SH-SY5Y (cell line): Measurements from ENCODE around the gene PRKG2.

ENCODE experiments used
- GATA2 ChIP-seq: IDR thresholded peaks from 2 replicates; pipeline ENCODE4 v1.6.1; 2011; ENCODE audit warnings: mild to moderate bottlenecking, low read depth, low read length
- GATA3 ChIP-seq: IDR thresholded peaks from 2 replicates; pipeline ENCODE4 v1.6.1; 2011; ENCODE audit warnings: low read depth, mild to moderate bottlenecking, low read length, moderate library complexity

Gene PRKG2

DNA sequence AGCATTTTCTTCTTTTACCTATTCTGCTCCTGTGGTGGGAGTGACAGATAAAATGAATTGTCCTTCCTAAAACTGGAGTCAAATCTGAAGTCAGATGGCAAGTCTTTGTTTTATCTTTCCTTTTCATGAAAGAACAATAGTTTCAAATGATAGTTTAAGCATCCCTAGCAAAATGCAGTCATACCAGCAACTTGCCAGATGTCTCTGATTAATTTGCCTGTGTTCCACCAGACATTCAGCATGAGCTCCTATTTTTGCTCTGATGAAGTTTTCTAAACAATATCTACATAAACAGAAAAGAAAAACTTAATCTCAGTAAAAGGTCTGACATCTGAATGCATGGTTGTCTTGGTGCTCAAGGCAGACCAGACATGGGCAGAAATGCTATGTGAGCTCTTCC lies 15.2 kb downstream of the PRKG2 start:
- TF ChIP-seq GATA3 (no peak), GATA2 (no peak)

DNA sequence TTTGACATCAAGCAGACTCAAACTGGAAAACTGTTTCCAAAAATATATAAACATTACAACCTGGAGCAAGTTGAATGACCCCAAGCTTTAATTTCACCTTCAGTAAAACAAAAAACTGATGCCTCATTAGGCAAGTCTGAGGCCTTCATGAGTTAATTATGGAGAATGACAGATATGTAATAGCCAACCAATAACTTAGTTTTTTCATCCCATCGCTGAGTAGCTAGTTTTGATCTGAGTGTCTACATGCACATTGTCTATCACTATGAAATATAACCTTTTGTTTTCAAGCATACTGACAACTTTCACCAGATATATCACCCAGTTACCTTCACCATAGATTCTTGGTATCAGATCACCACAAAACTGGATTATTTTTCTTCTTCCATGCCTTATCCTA lies 16.4 kb downstream of the PRKG2 start:
- TF ChIP-seq GATA3: no peak
- TF ChIP-seq GATA2: no peak

DNA sequence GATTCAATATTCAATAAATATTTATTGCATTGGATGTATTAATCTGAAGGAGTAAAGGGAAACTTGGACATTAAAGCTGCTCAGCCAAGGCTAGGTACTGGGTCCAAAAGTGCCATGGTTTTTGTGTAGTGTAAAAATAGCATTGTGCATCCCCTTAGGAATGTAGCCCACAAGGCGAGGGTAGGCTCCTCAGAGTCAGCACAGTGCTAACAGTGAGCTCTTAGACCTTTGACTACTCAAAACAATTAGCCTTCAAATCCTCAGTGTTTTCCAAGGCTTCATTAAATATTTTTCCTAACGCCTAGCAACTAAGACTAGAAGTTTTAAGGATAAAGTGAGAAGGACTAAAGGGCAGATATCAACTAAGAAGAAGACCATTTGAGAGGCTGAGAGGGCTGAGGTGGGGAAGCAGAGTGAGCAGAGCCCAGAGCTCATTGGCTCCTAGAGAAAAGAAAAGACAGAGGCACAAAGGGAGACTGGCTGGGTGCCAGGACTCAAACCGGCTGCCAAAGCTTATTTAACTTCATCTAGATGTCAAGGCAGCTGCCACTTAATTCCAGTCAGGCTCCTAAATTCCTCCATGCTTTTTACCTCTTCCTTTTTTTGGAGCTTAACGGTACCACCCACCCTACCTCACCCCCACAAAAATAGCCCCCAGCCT lies 17.0 kb downstream of the PRKG2 start:
- no peak for TF ChIP-seq GATA3
- TF ChIP-seq GATA2: no peak

DNA sequence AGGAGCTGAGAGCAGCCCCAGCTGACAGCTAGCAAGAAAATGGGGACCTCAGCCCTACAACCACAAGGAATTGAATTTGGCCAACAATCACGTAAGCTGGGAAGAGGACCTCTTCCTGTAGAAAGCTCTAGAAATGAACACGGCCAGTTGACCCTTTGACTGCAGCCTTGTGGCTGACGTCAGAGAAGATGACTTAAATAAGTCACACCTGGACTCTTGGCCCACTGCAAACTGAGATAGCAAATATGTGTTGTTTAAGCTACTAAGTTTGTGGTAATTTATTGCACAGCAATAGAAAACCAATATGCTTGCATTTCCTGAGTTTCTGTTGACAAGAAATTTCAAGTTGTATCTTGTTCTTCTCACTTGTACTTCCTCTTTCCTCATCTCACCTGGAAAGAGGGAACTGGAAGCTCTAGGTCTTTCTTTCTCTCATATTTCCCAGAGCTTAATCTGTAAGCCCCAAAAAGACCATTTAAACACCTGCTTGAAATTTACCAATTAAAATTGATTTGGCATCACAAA lies 18.8 kb downstream of the PRKG2 start:
- no peak for TF ChIP-seq GATA2

DNA sequence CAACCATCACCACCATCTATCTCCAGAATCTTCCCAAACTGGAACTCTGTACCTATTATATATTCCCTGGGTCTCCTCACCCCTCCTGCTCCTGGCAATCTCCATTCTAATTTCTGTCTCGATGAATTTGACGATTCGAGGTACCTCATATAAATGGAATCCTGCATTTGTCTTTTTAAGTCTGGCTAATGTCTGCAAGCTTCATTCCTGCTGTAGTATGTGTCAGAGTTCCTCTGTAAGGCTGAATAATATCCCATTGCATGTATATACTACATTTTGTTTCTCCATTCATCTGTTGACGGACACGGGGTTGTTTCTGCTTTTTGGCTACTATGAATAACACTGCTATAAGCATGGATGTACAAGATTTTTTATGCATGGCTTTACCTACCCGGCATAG lies 19.5 kb downstream of the PRKG2 start:
- TF ChIP-seq GATA2 (no peak), GATA3 (no peak)

DNA sequence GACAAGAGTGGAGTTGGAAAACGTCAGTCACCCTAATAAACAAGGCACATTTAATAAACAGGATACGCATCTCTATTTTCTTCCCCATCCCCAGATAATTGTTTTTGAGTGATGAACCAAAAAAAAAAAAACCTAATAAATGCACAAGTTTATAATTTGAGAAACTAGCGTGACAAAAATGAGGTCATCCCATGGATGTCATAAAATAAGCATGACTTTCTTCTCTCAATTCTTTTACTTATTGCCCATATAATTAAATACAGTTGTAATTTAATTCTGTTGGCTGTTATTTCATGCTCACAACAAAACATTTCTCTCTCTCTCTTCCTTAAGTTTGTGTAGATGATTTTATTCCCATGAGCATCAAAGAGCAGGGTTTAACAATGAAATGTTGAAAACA lies 20.7 kb downstream of the PRKG2 start:
- TF ChIP-seq GATA2 (no peak), GATA3 (no peak)

DNA sequence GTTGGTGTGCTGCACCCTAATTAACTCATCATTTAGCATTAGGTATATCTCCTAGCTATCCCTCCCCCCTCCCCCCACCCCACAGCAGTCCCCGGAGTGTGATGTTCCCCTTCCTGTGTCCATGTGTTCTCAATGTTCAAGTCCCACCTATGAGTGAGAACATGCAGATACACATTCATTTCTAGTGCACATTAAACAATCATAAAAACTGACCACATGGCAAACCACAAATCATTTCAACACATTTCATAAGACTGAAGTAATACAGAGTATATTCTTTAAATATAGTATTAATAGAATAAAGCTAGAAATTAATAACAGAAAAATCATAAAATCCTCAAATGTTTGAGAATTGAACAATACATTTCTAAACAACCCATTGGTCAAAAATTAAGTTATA lies 34.1 kb downstream of the PRKG2 start:
- TF ChIP-seq GATA3: no peak
- TF ChIP-seq GATA2: no peak

DNA sequence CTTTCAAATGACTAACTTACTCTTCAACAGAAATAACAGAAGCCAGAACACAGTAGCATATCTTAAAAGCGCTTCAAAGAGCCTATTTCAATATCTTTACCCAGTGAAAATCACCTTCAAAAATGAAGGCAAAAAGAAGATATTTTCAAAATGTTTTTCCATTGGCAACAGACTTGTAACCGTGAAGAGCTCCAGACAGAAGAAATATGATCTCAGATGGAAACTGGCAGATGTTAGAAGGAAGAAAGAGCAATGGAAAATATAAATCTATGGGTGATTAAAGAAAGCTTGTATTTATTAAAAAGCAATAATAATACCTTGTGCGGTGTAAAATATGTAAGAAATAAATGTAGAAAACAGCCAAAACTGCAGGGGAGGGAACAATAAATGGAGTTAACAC lies 35.7 kb downstream of the PRKG2 start:
- TF ChIP-seq GATA3 (no peak), GATA2 (no peak)

DNA sequence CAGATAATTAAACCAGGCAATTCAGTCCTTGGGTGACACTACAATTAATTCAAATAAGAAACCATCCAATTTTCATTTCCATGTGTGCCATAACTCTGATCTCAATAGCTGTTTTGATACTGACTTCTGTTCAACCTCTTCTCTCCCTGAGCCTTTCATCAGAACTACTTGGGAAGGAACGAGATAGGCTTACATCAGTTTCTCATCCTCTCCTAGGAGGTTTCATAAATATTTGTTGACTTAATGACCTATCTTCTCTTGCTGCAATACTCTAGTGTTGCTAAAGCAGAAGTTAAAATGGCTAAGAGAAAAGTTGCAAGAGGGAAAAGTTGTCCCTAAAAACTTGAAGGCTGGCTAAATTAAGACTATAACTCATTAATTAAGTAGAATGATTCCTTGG lies 41.8 kb downstream of the PRKG2 start:
- TF ChIP-seq GATA2 (no peak), GATA3 (no peak)

DNA sequence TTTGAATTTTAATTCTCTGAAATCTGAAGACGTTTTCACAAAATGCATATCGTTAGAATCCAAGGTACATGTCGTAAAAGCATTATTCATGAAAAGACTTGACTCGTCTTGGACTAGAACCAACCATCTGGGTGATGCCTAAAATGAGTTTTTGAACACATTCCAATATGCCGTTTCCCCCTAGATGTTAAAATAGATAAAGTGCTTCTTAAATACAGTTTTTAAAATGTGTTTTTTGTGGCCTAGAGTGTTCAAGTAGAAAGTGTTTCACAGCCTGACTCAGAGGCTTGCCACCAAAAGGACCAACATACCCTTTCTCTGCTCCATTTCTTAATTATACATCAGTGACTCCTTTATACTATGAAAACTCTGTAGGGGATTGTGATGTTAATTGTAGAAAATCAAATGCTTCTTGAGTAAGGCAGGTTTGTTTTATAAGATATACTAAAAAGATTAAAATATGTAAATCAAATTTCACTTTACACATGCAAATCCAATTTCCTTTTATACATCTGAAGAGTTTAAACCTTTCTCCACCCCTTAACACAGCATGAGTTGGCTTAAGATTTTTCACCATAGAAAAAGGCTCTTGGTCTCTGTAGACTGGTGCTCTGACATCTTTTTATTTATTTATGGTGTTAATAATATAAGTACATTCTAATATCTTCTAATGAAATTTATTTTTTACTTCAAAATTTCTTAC lies 48.4 kb downstream of the PRKG2 start:
- no peak for TF ChIP-seq GATA3
- TF ChIP-seq GATA2: no peak

DNA sequence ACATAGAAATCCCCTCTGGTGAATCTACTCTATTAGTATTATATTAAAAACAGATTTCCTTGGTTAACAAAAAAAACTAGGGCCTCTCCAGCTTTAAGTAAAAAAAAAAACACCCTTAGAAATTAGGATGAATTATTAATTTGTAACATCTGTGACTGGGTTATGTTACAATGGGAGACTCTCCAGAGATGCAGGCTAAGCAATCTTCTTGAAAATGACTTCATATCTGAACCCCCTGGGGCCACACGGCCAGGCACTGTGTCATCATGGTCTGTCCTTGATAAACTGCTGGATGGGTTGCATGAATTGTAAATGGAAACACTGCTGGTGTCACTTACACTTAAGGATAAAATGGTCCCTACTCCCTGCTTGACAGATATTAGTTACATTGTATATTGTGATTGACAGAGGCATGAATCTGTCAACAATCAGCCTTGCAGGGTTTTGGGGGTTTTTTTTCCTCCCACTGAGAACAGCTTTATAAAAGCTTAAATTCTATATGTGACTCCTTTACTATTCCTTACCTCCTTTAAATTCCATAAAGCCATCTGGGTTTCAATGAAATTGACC lies 49.1 kb downstream of the PRKG2 start:
- TF ChIP-seq GATA3: no peak
- no peak for TF ChIP-seq GATA2

DNA sequence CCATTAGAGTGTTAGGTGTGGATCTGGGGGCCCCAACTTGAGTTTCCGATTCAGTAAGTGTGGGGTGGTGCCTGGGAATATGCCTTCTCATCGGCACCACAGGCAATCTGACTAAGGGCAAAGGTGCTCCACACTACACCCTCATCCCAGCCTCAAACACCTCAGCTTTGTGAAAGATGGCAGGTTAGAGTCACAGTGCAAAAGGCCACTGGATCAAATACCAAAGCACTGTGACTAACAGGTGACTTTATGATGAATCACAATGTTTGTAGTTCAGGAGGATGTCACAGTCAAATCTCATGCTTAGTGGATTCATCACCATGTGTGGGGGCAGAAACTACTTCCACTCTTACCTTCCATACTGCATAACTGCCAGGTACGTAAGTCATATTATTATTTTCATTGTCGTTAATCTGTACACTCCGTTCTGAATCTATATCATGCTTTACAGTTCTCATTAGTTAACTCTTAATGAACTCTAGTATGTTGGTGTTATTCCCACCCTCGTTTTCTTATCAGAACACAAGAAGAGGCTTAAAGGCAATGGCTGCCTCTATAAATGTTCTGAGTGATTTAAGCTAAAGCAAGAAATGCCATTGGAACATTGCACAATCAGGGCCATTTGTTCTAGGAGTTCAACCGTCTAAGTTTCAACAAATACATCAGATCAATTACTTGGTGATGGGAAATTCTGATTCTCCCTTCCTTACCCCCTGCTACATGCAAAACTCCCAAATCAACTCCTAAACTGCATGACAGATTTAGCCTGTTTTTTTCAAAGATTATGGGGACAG lies 50.2 kb downstream of the PRKG2 start:
- TF ChIP-seq GATA3 (no peak), GATA2 (no peak)

DNA sequence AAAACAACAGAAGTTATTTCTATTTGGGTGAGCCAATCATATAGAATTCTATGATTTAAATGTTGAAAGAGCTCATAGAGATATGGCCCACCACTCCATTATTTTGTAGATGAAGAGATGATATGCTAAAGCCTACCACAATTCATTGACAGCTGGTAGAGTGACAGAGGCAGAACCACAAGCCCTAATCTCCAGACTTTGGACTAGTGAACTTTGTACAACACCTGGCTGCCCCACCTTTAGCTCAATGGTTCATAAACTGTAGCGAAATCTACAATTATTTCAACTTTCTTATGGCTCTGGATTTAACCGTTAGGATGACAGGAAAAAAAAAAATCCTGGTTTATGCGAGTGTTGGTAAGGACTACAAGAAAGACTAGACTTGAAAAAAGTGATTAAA lies 50.9 kb downstream of the PRKG2 start:
- TF ChIP-seq GATA2 (no peak), GATA3 (no peak)

DNA sequence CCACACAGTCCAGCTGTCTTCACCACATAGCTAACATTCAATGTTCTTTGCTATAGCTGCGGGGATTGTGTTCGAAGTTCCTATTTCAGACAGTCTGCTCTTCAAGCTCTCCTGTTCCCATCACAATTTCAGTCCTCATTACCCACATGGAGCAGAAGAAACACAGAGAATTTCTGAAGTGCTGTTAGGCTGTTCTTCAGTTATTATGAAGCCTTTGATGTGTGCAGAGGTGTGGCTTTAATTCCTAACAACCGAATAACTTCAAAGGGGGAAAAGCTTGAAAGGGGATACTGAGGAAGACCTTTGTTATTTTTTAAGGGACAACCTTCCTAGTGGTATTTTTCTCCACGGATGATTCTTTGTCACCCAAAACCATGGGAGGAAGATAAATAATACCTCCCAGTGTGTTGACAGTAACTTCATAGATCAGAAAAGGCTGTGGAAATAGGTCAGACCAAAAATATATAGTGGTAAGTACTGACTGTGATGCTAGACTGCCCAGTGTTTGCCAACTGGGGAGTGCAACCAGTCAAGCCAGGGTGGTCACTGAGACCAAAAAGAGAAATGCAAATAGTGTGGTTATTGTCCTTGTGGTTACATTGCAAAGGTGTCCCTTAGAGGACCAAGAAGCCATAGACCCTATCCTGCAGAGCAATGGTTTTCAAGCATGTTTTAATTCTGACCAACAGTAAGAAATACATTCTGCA lies 52.1 kb downstream of the PRKG2 start:
- TF ChIP-seq GATA2 (no peak), GATA3 (no peak)
